SH-SY5Y (cell line): ENCODE measurements around the gene SPR.

Source experiments
- GATA2 ChIP-seq: IDR thresholded peaks from 2 replicates; pipeline ENCODE4 v1.6.1; 2011; ENCODE audit warnings: mild to moderate bottlenecking, low read depth, low read length
- GATA3 ChIP-seq: IDR thresholded peaks from 2 replicates; pipeline ENCODE4 v1.6.1; 2011; ENCODE audit warnings: low read depth, mild to moderate bottlenecking, low read length, moderate library complexity

- TF ChIP-seq GATA3 (no peak), GATA2 (no peak)
Measured at GRCh38 chr2:72937356-72937669, 50.1 kb downstream of the SPR start.
